Esophagus muscularis mucosa (tissue), 4 donors: ENCODE measurements around the gene HCST. TPM values are rescaled to one million over a fixed set of nuclear protein-coding genes. Genes with fewer than 3 reads are reported as not detected.

Source experiments
- DNase-seq: peaks from one replicate; pipeline ENCODE4 v3.0.0-alpha.2; 2017; ENCODE audit errors: extremely low spot score
- H3K27ac ChIP-seq, 4 donors: fragments of 200-600 bp; sonication (generic); replicated peaks in 1 of 4; 1 replicate in 3 of 4; 2 replicates in 1 of 4; pipeline ENCODE4 v1.5.1; 2016 to 2019; ENCODE audit warnings: mild to moderate bottlenecking in 1 of 4
- H3K27me3 ChIP-seq, 4 donors: fragments of 200-600 bp; sonication (generic); one replicate each; pipeline versions ENCODE4 v1.5.1 to v1.6.0; 2016 to 2019
- H3K36me3 ChIP-seq, 4 donors: fragments of 200-600 bp; sonication (generic); one replicate each; pipeline ENCODE4 v1.5.1; 2016 to 2019
- H3K4me1 ChIP-seq, 4 donors: fragments of 200-600 bp; sonication (generic); one replicate each; pipeline ENCODE4 v1.5.1; 2016 to 2019
- H3K4me3 ChIP-seq, 4 donors: fragments of 200-600 bp; sonication (generic); 1 replicate in 2 of 4; 2 replicates in 2 of 4; pipeline ENCODE4 v1.5.1; 2016 to 2019; ENCODE audit warnings: mild to moderate bottlenecking in 4 of 4, moderate library complexity in 1 of 4
- H3K9me3 ChIP-seq, 4 donors: fragments of 200-600 bp; sonication (generic); 1 replicate in 3 of 4; 2 replicates in 1 of 4; pipeline ENCODE4 v1.5.1; 2016 to 2019
- CTCF ChIP-seq, 3 experiments: fragments of 200-600 bp in 2 of 3; fragments of 450-650 bp in 1 of 3; sonication (generic) in 2 of 3; IDR thresholded peaks; one replicate each; pipeline ENCODE4 v1.5.1; 2017 to 2019; ENCODE audit warnings: antibody characterized with exemption in 3 of 3, mild to moderate bottlenecking in 2 of 3, moderate library complexity in 1 of 3
- EP300 ChIP-seq: sonication (generic); formaldehyde crosslinking; IDR thresholded peaks from one replicate; pipeline ENCODE4 v1.6.1; 2017; ENCODE audit warnings: antibody characterized with exemption
- POLR2A ChIP-seq: fragments of 450-650 bp; IDR thresholded peaks from one replicate; pipeline ENCODE4 v1.6.1; 2017; ENCODE audit warnings: antibody characterized with exemption, moderate library complexity, mild to moderate bottlenecking, low read depth
- POLR2AphosphoS5 ChIP-seq, 2 donors: sonication (generic); formaldehyde crosslinking; IDR thresholded peaks; one replicate each; pipeline ENCODE4 v1.6.1; 2017; ENCODE audit warnings: antibody characterized with exemption in 2 of 2
- WGBS: methylation state at CpG from one replicate; pipeline ENCODE4 v1.1.5; 2018; 5-methylcytosine and 5-hydroxymethylcytosine counted together
- intact Hi-C: fragments of 100-400 bp; cut with DNase I; formaldehyde crosslinking; loops from one replicate; pipeline ENCODE4 v1.15.1; 2023
- total RNA-seq, 4 donors: library from RNA; depleted of rRNA; stranded (reverse); fragments of >200 nt; gene quantifications; one replicate each; pipeline versions ENCODE4 v1.1.0 to v1.2.1, GENCODE V29; 2016

The HCST gene
- 10 to 100 TPM in 1 of 4 donors, 1 to 10 TPM in 1, not detected in 2; 3.7 to 14.6 TPM for total RNA-seq

GRCh38 chr19:35901854-35902661 lies at the start of gene HCST:
TSS of gene HCST (plus strand) at chr19:35902529. CDS start at chr19:35902594, 65 bp downstream.
- TF ChIP-seq POLR2AphosphoS5 (IDR thresholded peaks at IDR 0.05): no peak
- TF ChIP-seq POLR2A: no peak
- TF ChIP-seq EP300: no peak
- no peak for TF ChIP-seq CTCF (IDR thresholded peaks at IDR 0.05)
- Histone ChIP-seq H3K4me3 (peak within 1 kb of the TSS; percentile 6 to 41 (median 19)), H3K4me1 (peaks cover 14 to 60% (median 56%) of the 10 kb centered on the region in 4 donors), H3K27me3 (no peaks in the 10 kb centered on the region), H3K27ac (peak within 1 kb of the TSS; percentile 88 to 94 (median 92)), H3K36me3 (peaks cover 0 to 10% (median 8%) of the 10 kb centered on the region in 4 donors), H3K9me3 (no peaks in the 10 kb centered on the region)
- intact Hi-C loops: no loop called here
- DNase-seq: no peak
- 44% methylated on average over 6 of the region's 6 CpGs for WGBS

- H3K4me1 ChIP-seq: peaks cover 14 to 17% (median 15%) of the 10 kb centered on the region in 4 donors
- intact Hi-C loops: loop anchor here (10.0 kb wide), 1 partner anchor 68 kb away; no protein-coding TSS in a partner anchor
- no peak overlapping the region for H3K27ac ChIP-seq
- H3K36me3 ChIP-seq: no peaks in the 10 kb centered on the region
- H3K4me3 ChIP-seq: no peak overlapping the region
- TF ChIP-seq EP300: no peak
- TF ChIP-seq POLR2A: no peak
- TF ChIP-seq POLR2AphosphoS5 (IDR thresholded peaks at IDR 0.05): no peak
- no peak for TF ChIP-seq CTCF (IDR thresholded peaks at IDR 0.05)
- no peak for DNase-seq
- H3K27me3 ChIP-seq: peaks cover 4 to 97% (median 42%) of the 10 kb centered on the region in 4 donors
- no peaks in the 10 kb centered on the region for H3K9me3 ChIP-seq
- 66% methylated on average over 8 of the region's 8 CpGs for WGBS
These were observed 49.1 kb upstream of the HCST start for GRCh38 chr19:35853038-35853756.

GRCh38 chr19:35856546-35857149 lies 45.7 kb upstream of the HCST start, which contains the start of gene KIRREL2:
TSS of gene KIRREL2 (plus strand) at chr19:35856911. CDS start at chr19:35857120, 209 bp downstream.
- intact Hi-C loops: loop anchor here (10.0 kb wide), 1 partner anchor 72 kb away; no protein-coding TSS in a partner anchor
- Histone ChIP-seq H3K27me3 (peaks cover 4 to 97% (median 40%) of the 10 kb centered on the region in 4 donors), H3K4me1 (peaks cover 14 to 25% (median 20%) of the 10 kb centered on the region in 4 donors), H3K27ac (no peak within 1 kb of the TSS), H3K4me3 (peak within 1 kb of the TSS; percentile 49 to 61 (median 54)), H3K9me3 (no peaks in the 10 kb centered on the region), H3K36me3 (no peaks in the 10 kb centered on the region)
- DNase-seq: no peak
- no peak for TF ChIP-seq EP300
- TF ChIP-seq POLR2A: no peak
- TF ChIP-seq POLR2AphosphoS5 (IDR thresholded peaks at IDR 0.05): no peak
- no peak for TF ChIP-seq CTCF (IDR thresholded peaks at IDR 0.05)
- 3% methylated on average over 23 of the region's 42 CpGs for WGBS

- H3K9me3 ChIP-seq: no peaks in the 10 kb centered on the region
- H3K36me3 ChIP-seq: no peaks in the 10 kb centered on the region
- intact Hi-C loops: loop anchor here (10.0 kb wide), 1 partner anchor 74 kb away; no protein-coding TSS in a partner anchor
- TF ChIP-seq CTCF (IDR thresholded peaks at IDR 0.05) (no peak), POLR2A (no peak)
- H3K27ac ChIP-seq: no peak overlapping the region
- no peak overlapping the region for H3K4me3 ChIP-seq
- H3K4me1 ChIP-seq: peaks cover 14 to 25% (median 20%) of the 10 kb centered on the region in 4 donors
- H3K27me3 ChIP-seq: peaks cover 4 to 96% (median 43%) of the 10 kb centered on the region in 4 donors
- 81% methylated on average over 2 of the region's 6 CpGs for WGBS
- DNase-seq: no peak
These were observed 44.0 kb upstream of the HCST start for GRCh38 chr19:35858311-35858710.
